K562 (cell line): ENCODE measurements around the gene HBQ1. TPM values are rescaled to one million over a fixed set of nuclear protein-coding genes. Genes with fewer than 3 reads are reported as not detected.

Experiments
- CSDE1 ChIP-seq, 2 experiments: fragments of 450-650 bp; IDR thresholded peaks; 2 replicates each; pipeline ENCODE4 v1.6.1; 2016; ENCODE audit warnings: mild to moderate bottlenecking in 1 of 2
- ELF1 ChIP-seq: fragments of 200-800 bp; sonication (Bioruptor generic); IDR thresholded peaks from 2 replicates; pipeline ENCODE4 v1.6.1; 2016; ENCODE audit warnings: missing genetic modification characterization, missing compliant biosample characterization
- ETV5 ChIP-seq: sonication (generic); formaldehyde crosslinking; IDR thresholded peaks from 2 replicates; pipeline ENCODE4 v1.4.0; 2020; ENCODE audit warnings: low read depth, mild to moderate bottlenecking, missing genetic modification reagents
- GATA2 ChIP-seq: sonication (generic); formaldehyde crosslinking; IDR thresholded peaks from 2 replicates; pipeline ENCODE4 v1.4.0; 2020; ENCODE audit warnings: mild to moderate bottlenecking, missing genetic modification reagents
- HNRNPUL1 ChIP-seq: fragments of 200-400 bp; formaldehyde crosslinking; IDR thresholded peaks from 2 replicates; pipeline ENCODE4 v1.6.1; 2017; ENCODE audit warnings: low read length
- MYBL2 ChIP-seq, 2 experiments: fragments of 450-650 bp in 1 of 2; sonication (generic) in 1 of 2; formaldehyde crosslinking in 1 of 2; IDR thresholded peaks; 2 replicates each; pipeline versions ENCODE4 v1.6.1 to v1.8.1; 2017 to 2022; ENCODE audit warnings: borderline replicate concordance in 1 of 2, inconsistent platforms in 1 of 2, low read depth in 1 of 2, mild to moderate bottlenecking in 1 of 2, missing genetic modification reagents in 1 of 2, moderate library complexity in 1 of 2
- POLR3G ChIP-seq: IDR thresholded peaks from 2 replicates; pipeline ENCODE4 v1.6.1; 2011; ENCODE audit not compliant: insufficient read length, insufficient replicate concordance; ENCODE audit errors: extremely low read depth
- SMARCE1 ChIP-seq: fragments of 450-650 bp; IDR thresholded peaks from 2 replicates; pipeline ENCODE4 v1.7.1; 2016; ENCODE audit warnings: mild to moderate bottlenecking
- ZBTB17 ChIP-seq: fragments of 450-650 bp; formaldehyde crosslinking; IDR thresholded peaks from 2 replicates; pipeline ENCODE4 v1.4.0; 2020; ENCODE audit warnings: mild to moderate bottlenecking
- ZKSCAN1 ChIP-seq: fragments of 150-350 bp; IDR thresholded peaks from 2 replicates; pipeline ENCODE4 v1.6.1; 2016; ENCODE audit warnings: low read depth, low read length
- polyA plus RNA-seq, 8 experiments: library from polyadenylated mRNA; depleted of rRNA in 4 of 8; stranded (reverse) in 5 of 8; unstranded in 3 of 8; fragments of >200 nt; fragmentation: Nextera tagmentation in 2 of 8; fragmentation: Illumina TruSeq in 1 of 8; extraction: Ambion mirVana in 2 of 8; extraction: Trizol in 1 of 8; gene quantifications; 2 replicates each; pipeline versions ENCODE4 v1.2.1 to v1.2.3, GENCODE V29; 2011 to 2014; ENCODE audit warnings: inconsistent platforms in 1 of 8, missing spikeins in 1 of 8
- total RNA-seq, 7 experiments: library from RNA; depleted of rRNA in 6 of 7; stranded (reverse); fragments of >200 nt in 6 of 7; fragmentation: Illumina TruSeq in 2 of 7; extraction: Trizol in 2 of 7; gene quantifications; 2 replicates each; pipeline versions ENCODE4 v1.2.1 to v1.2.3, GENCODE V29; 2011 to 2021; ENCODE audit warnings: low replicate concordance in 1 of 7
- TF ChIP-seq, protein P1 (sequence below): fragments of 150-350 bp; IDR thresholded peaks from 2 replicates; pipeline ENCODE4 v1.6.1; 2014; ENCODE audit warnings: low read depth, mild to moderate bottlenecking, low read length, borderline replicate concordance
- TF ChIP-seq, protein P2 (sequence below), 2 experiments: fragments of 450-650 bp in 1 of 2; IDR thresholded peaks; 2 replicates each; pipeline ENCODE4 v1.6.1; 2011 to 2017; ENCODE audit warnings: low read depth in 2 of 2, antibody characterized with exemption in 1 of 2, borderline replicate concordance in 1 of 2, low read length in 1 of 2, mild to moderate bottlenecking in 1 of 2, mixed read lengths in 1 of 2; ENCODE audit not compliant: control insufficient read depth in 1 of 2
- TF ChIP-seq, protein P3 (sequence below), 2 experiments: fragments of 450-650 bp; IDR thresholded peaks; 2 replicates each; pipeline ENCODE4 v1.6.1; 2018; ENCODE audit warnings: mild to moderate bottlenecking in 2 of 2, low read depth in 1 of 2; ENCODE audit not compliant: partially characterized antibody in 2 of 2

The HBQ1 gene
- total and polyA plus RNA-seq, 9 of the 15 experiments (the other 6 are each of a cell fraction or from before 2014, with no cell fraction given), result 2.3 to 190 (median 19.8) TPM

DNA sequence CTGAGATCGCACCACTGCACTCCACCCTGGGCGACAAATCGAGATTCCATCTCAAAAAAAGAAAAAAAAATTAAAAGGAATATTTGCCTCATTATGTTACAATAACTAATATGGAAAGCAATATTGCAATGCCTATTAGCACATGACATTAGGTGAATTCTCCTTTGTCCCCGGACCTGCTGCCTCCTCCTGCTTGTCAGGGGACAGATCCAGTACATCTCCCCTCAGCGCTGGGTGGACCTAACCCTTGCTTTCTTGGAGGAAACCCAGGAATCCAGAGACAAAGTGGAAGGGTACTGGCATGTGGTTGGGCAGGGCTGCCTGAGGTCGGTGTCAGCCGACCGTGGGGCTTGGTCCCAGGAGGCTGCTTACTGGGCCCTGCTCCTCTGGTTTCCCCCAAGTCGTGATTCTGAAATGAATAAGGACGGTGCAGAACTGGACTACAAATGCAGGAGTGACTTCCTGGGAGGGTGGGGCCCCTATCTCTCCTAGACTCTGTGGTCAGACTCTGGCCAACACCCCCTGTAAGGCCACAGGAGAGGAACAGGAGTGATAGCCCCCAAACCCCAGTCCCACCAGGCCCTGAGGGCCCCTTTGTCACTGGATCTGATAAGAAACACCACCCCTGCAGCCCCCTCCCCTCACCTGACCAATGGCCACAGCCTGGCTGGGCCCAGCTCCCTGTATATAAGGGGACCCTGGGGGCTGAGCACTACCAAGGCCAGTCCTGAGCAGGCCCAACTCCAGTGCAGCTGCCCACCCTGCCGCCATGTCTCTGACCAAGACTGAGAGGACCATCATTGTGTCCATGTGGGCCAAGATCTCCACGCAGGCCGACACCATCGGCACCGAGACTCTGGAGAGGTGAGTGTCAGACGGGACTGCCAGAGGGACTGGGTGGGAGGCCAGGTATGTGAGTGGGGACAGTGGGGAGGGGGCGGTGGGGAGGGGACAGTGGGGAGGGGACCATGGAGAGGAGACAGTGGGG lies 27.8 kb upstream of the HBQ1 start, which contains the start of gene HBZ (continued):
- TF ChIP-seq, protein P1, sequence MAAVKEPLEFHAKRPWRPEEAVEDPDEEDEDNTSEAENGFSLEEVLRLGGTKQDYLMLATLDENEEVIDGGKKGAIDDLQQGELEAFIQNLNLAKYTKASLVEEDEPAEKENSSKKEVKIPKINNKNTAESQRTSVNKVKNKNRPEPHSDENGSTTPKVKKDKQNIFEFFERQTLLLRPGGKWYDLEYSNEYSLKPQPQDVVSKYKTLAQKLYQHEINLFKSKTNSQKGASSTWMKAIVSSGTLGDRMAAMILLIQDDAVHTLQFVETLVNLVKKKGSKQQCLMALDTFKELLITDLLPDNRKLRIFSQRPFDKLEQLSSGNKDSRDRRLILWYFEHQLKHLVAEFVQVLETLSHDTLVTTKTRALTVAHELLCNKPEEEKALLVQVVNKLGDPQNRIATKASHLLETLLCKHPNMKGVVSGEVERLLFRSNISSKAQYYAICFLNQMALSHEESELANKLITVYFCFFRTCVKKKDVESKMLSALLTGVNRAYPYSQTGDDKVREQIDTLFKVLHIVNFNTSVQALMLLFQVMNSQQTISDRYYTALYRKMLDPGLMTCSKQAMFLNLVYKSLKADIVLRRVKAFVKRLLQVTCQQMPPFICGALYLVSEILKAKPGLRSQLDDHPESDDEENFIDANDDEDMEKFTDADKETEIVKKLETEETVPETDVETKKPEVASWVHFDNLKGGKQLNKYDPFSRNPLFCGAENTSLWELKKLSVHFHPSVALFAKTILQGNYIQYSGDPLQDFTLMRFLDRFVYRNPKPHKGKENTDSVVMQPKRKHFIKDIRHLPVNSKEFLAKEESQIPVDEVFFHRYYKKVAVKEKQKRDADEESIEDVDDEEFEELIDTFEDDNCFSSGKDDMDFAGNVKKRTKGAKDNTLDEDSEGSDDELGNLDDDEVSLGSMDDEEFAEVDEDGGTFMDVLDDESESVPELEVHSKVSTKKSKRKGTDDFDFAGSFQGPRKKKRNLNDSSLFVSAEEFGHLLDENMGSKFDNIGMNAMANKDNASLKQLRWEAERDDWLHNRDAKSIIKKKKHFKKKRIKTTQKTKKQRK, result no peak
- TF ChIP-seq, protein P2, sequence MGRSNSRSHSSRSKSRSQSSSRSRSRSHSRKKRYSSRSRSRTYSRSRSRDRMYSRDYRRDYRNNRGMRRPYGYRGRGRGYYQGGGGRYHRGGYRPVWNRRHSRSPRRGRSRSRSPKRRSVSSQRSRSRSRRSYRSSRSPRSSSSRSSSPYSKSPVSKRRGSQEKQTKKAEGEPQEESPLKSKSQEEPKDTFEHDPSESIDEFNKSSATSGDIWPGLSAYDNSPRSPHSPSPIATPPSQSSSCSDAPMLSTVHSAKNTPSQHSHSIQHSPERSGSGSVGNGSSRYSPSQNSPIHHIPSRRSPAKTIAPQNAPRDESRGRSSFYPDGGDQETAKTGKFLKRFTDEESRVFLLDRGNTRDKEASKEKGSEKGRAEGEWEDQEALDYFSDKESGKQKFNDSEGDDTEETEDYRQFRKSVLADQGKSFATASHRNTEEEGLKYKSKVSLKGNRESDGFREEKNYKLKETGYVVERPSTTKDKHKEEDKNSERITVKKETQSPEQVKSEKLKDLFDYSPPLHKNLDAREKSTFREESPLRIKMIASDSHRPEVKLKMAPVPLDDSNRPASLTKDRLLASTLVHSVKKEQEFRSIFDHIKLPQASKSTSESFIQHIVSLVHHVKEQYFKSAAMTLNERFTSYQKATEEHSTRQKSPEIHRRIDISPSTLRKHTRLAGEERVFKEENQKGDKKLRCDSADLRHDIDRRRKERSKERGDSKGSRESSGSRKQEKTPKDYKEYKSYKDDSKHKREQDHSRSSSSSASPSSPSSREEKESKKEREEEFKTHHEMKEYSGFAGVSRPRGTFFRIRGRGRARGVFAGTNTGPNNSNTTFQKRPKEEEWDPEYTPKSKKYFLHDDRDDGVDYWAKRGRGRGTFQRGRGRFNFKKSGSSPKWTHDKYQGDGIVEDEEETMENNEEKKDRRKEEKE (IDR thresholded peaks at IDR 0.05; ENCODE audit: borderline replicate concordance in 1 of 2, control insufficient read depth in 1 of 2, low read depth in 2 of 2, low read length in 1 of 2), result no peak
- TF ChIP-seq CSDE1 (IDR thresholded peaks at IDR 0.05) (no peak), ZKSCAN1 (no peak), HNRNPUL1 (no peak), MYBL2 (IDR thresholded peaks at IDR 0.05; ENCODE audit: low read depth) (no peak), MYBL2 (CRISPR knock-in tag; IDR thresholded peaks at IDR 0.05; ENCODE audit: borderline replicate concordance) (no peak), ETV5 (CRISPR knock-in tag) (no peak), POLR3G (no peak), GATA2 (CRISPR knock-in tag) (no peak), ZBTB17 (CRISPR knock-in tag) (no peak), ELF1 (tag) (no peak), SMARCE1 (no peak)
- TF ChIP-seq, protein P3, sequence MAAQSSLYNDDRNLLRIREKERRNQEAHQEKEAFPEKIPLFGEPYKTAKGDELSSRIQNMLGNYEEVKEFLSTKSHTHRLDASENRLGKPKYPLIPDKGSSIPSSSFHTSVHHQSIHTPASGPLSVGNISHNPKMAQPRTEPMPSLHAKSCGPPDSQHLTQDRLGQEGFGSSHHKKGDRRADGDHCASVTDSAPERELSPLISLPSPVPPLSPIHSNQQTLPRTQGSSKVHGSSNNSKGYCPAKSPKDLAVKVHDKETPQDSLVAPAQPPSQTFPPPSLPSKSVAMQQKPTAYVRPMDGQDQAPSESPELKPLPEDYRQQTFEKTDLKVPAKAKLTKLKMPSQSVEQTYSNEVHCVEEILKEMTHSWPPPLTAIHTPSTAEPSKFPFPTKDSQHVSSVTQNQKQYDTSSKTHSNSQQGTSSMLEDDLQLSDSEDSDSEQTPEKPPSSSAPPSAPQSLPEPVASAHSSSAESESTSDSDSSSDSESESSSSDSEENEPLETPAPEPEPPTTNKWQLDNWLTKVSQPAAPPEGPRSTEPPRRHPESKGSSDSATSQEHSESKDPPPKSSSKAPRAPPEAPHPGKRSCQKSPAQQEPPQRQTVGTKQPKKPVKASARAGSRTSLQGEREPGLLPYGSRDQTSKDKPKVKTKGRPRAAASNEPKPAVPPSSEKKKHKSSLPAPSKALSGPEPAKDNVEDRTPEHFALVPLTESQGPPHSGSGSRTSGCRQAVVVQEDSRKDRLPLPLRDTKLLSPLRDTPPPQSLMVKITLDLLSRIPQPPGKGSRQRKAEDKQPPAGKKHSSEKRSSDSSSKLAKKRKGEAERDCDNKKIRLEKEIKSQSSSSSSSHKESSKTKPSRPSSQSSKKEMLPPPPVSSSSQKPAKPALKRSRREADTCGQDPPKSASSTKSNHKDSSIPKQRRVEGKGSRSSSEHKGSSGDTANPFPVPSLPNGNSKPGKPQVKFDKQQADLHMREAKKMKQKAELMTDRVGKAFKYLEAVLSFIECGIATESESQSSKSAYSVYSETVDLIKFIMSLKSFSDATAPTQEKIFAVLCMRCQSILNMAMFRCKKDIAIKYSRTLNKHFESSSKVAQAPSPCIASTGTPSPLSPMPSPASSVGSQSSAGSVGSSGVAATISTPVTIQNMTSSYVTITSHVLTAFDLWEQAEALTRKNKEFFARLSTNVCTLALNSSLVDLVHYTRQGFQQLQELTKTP (IDR thresholded peaks at IDR 0.05; ENCODE audit: low read depth in 1 of 2, partially characterized antibody in 2 of 2), result no peak
